ENCODE data around the gene C20orf204.

GRCh38 chr20:64006902-64007301 lies 29.1 kb upstream of the C20orf204 start:
- TF ChIP-seq CTCF (IDR thresholded peaks at IDR 0.05) (no peak), POLR2A (IDR thresholded peaks at IDR 0.05) (no peak)
